GM19099 (cell line): ENCODE data around the gene NCOA6.

Experiments
- POLR2A ChIP-seq: IDR thresholded peaks from 3 replicates; pipeline ENCODE4 v1.6.1; 2011; ENCODE audit warnings: low read depth; ENCODE audit not compliant: insufficient read length; ENCODE audit errors: extremely low read depth

NCOA6 gene

GRCh38 chr20:34716921-34717229 is 108.6 kb downstream of the NCOA6 start:
- TF ChIP-seq POLR2A, result no peak

GRCh38 chr20:34715384-34715783 is 110.1 kb downstream of the NCOA6 start:
- no peak for TF ChIP-seq POLR2A

GRCh38 chr20:34713194-34713943 is 112.1 kb downstream of the NCOA6 start:
- TF ChIP-seq POLR2A, result no peak

GRCh38 chr20:34712525-34713192 is 112.8 kb downstream of the NCOA6 start:
- no peak for TF ChIP-seq POLR2A

GRCh38 chr20:34711813-34712430 is 113.5 kb downstream of the NCOA6 start:
- TF ChIP-seq POLR2A, result no peak

- TF ChIP-seq POLR2A, result no peak
These were observed 114.4 kb downstream of the NCOA6 start for GRCh38 chr20:34710861-34711574.

- TF ChIP-seq POLR2A, result no peak
These were observed 114.9 kb downstream of the NCOA6 start for GRCh38 chr20:34710568-34710839.

GRCh38 chr20:34709831-34710567 is 115.5 kb downstream of the NCOA6 start:
- TF ChIP-seq POLR2A, result peak; percentile 16

- TF ChIP-seq POLR2A, result peak; percentile 29
These were observed 116.2 kb downstream of the NCOA6 start for GRCh38 chr20:34709044-34709830.

GRCh38 chr20:34708621-34709043 is 116.8 kb downstream of the NCOA6 start:
- TF ChIP-seq POLR2A, result no peak

- no peak for TF ChIP-seq POLR2A
These were observed 118.3 kb downstream of the NCOA6 start for GRCh38 chr20:34706912-34707784.

GRCh38 chr20:34706302-34706875 is 119.1 kb downstream of the NCOA6 start:
- no peak for TF ChIP-seq POLR2A
